H54 (cell line): Measurements from ENCODE around the gene IL20RA.

Experiments
- DNase-seq: peaks from one replicate; pipeline ENCODE4 v3.0.0; 2011; ENCODE audit warnings: low spot score, mixed read lengths; ENCODE audit not compliant: insufficient read length
- FAIRE-seq: peaks from 3 replicates; lab custom pipeline; 2011; peaks lifted over from hg19 to GRCh38; lab: Jason Lieb, UNC
- POLR2A ChIP-seq: IDR thresholded peaks from 2 replicates; pipeline ENCODE4 v1.6.1; 2011; ENCODE audit warnings: low read depth, mild to moderate bottlenecking, low read length

IL20RA gene

DNA sequence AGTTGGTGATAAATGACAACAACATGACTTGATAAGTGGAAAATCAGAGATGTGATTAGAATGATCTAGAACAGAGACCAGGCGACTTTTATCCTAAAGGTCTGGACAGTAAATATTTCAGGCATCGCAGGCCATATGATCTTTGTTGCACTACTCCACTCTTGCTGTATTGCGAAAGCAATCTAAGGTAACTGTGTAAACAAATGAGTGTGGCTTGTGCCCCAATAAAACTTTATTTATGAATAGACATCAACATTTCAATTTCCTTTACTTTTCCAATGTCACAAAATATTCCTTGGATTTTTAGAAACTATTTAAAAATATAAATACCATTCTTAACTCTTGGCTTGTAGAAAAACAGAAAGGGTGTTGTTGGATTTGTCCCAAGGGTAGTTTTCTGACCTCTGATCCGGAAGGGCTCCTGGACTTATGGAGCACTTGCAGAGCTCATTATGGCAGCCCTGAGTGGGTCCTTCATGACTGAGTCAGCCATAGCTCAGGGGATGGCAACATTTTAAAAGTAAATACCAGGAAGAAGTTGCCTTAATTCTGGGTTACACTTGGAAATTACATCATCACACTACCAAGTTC lies 34.5 kb downstream of the IL20RA start:
- TF ChIP-seq POLR2A: no peak
- FAIRE-seq: no peak
- DNase-seq: no peak

DNA sequence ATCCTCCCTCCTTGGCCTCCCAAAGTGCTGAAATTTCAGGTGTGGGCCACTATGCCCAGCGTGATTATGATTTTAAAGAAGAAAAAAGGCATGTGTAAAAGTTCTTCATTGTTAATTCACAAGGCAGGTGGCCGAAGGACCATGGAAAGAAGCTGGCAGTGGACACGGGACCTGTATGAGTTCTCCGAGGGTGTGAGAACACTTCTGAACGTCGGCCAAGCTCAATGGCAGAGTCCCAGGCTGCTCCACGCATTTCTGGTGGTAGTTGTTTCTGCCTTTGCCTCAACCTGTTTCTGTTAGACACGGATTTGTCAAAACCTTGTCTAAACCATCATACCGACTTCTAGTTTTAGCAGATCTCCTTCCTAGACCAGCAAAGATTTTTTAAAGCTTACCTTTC lies 36.6 kb downstream of the IL20RA start:
- no peak for FAIRE-seq
- DNase-seq: no peak
- no peak for TF ChIP-seq POLR2A

DNA sequence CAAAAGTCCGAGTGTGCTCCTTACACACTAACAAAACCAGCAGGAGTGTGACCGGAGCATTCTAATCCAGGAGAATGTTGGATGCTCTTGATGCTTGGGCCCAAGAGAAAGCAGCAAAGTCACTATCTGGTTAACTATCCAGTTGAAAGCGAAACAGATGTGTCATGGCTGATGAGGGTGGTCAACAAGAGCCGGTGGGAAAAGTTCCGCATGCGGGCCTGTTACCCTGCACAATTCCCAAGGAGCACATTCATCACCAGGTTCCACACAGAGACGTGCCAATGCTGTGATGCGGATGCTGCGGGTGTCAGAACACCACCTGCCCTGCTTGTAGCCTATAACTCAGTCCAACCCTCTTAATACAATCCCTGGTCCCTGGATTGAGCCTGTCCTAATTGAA lies 38.7 kb downstream of the IL20RA start:
- no peak for FAIRE-seq
- no peak for TF ChIP-seq POLR2A
- no peak for DNase-seq

DNA sequence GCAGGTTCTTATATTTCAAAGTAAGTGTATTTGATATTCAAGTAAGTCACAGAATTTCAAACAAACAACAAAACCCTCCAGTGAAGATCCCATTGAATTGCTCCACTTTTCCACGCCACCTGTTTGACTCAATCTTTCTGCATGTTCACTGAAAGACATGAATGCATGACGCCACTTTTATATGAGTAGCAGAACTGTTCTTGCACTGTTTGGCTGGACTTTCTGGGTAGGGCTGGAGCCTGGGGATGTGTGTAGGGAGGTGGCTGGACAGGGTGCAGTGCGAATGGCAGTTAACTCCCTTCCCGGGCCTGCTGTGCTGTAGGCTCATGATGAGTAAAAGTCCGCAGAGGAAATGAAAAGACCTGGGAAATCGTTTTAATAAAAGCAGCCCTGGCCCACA lies 39.7 kb downstream of the IL20RA start:
- DNase-seq (no peak), FAIRE-seq (no peak)
- TF ChIP-seq POLR2A: no peak

DNA sequence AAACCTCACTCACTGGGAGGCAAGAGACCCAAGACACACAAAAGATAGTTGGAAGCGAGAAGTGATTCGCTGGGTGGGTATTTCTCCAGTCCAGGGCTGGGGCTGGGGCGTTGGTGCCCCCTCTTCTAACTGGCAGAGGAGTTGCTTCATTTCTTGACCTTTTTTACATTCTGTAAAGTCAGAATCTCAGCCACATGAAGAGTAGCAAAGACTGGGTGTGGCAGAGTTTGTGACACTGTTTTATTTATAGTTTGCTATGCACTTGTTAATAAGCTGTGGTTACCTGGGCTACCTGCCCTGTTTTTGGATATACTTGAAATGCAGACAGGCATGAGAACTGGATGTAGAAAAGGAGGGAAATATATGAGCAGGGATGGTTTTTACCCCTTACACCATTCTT lies 42.3 kb downstream of the IL20RA start:
- DNase-seq: no peak
- FAIRE-seq: no peak
- TF ChIP-seq POLR2A: no peak

DNA sequence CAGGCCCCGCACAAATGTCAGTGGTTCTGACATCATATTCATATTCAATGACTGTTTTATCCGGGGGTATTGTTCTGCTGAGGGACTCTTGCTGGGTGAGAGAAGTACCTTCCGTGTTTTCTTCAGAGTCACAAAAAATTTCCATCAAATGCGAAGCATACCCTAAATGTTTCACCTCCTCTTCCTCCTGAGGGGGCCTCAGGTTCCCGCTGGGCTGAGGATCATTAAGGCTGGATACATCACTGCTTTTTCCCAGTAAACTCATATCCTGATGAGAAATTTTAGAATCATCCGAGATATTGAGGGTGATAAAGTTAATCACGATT lies 42.8 kb downstream of the IL20RA start:
- no peak for FAIRE-seq
- DNase-seq: no peak
- TF ChIP-seq POLR2A: no peak

DNA sequence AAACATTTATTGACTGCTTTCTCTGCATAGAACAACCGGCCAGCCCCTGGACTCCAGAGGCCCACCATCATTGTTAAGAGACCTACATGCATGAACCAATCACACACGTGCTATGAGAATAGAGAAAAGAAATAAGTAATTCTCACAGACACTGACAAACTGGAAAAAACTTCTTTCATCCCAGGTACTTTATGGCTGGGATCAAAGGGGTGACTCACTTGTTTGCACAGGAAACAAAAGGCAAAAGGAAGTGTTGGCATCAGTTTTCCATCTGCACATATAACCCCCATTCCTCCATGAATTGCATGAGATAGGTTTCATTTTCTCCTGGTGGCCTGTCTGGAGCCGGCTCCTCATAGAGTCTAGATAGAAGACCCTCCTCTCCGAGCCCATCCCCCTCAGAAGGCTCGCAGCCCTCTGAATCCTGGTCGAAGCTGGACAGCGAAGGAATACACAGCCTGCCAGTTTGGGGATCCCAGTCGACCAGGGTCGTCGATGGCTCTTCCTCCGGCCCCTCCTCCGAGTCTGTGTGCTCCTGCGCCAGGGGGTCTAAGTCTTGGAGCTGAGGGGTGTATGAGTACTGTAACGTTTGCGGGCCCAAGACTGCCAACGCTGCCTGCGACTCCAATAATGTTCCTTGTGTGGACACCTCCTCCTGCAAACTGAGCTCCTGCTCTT lies 43.3 kb downstream of the IL20RA start:
- no peak for TF ChIP-seq POLR2A
- DNase-seq: no peak

DNA sequence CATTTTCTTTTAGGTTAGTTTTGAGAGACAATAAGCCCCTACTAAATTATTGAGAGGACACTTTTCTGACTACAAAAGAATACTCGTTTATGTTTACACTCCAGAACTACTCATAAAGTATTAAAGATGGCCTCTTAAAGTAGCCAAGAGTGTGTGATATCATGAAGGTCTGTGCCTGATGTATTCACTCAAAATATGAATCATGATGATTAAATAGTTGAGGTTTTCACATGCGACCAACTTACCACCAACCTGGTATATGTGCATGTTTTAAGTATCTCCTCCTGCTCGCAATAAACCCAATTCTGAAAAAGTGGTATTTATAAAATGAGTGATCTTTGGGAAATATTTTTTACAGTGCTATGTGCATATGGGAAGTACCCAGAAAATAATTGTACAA lies 43.9 kb downstream of the IL20RA start:
- FAIRE-seq (no peak), DNase-seq (no peak)
- TF ChIP-seq POLR2A: no peak

More for the DNA sequence above, 43.3 kb downstream of the IL20RA start:
- FAIRE-seq: no peak

DNA sequence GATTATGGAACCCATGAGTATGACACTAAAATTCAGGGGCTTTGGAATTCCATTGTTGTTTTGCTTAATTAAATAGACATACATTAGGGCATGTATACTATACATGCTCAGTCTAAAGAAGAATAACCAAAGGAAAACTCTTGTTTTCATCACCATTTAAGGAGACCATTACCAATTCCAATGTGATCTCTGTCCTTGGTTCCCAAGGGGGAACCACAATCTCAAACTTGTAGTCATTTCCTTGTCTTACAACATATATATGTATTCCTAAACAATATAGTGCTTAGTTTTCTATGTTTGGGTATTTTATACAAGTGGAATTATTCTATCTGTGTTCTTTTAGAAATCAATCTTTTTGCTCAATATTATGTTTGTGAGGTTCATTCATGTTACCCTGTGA lies 49.2 kb downstream of the IL20RA start:
- no peak for TF ChIP-seq POLR2A
- FAIRE-seq (no peak), DNase-seq (no peak)

DNA sequence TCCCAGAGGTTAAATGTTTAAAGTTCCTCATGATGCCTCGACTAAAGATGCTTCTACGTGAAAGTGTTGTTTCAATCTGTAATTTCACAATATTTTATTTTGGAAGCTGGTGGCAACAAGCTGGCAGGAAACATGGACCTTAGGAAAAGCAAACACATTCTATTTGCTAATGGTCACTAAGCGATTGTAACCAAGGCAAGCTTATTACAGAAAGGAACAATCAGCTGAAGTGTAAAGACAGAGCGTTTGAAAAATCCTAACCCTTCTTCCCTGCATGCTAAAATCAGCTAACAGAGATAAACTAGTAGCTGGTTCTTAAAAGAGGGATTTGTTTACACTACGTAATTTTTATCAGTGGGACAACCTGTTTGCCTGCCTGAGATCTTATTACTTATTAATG lies 50.0 kb downstream of the IL20RA start:
- no peak for FAIRE-seq
- no peak for DNase-seq
- TF ChIP-seq POLR2A: no peak

DNA sequence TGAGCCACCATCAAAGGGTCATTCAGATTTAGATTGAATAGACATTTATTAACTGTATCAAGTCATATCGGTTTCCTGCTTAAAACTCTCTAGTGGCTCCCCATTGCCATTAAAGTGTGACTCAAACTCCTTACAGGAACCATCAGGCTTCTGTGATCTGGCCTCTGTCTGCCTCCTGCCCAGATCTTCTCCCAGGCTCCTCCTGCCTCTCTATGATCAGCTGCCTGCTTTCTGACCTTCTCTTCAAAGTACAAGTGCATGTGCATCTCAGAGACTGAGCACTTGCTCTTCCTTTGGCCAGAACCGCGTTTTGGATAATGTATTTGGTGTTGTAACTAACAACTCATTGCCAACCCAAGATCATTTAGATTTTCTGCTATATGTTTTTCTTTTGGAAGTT lies 52.7 kb downstream of the IL20RA start:
- no peak for DNase-seq
- no peak for TF ChIP-seq POLR2A
- no peak for FAIRE-seq

DNA sequence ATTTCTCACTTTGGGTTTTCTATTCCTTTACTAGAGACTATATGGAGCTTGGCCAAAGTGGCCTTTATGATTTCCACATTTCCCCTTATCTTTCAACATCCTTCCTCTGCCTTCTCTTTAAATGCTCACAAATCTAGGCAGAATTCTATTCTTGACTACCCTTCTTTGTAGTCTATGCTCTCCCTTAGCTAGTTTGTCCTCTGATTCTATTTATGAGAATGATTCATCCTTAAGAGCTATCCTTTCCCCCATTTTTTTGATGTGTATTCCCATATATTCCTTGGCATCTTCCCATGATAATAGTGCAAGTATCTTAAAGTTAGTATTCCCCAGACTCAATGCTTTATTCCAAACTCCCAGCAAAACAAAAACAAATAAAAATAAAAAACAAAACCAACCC lies 53.1 kb downstream of the IL20RA start:
- DNase-seq (no peak), FAIRE-seq (no peak)
- TF ChIP-seq POLR2A: no peak

DNA sequence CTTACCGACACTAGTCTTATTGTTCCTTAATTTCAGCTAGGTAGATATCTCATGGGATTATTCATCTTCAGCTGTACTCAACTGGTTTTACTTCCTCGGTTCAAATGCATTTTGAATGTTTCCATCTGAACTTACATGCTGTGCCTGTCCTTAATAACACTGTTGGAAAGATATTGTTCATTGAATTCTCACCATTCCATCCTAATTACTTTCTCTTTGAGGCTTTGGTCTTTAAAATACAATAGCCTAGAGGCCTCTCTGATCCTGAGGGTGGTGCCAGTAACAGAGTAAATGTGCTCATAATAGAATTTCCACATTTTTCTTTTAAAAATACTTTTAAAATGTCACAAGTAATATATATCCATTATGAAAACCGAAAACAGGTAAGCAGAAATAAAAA lies 54.0 kb downstream of the IL20RA start:
- TF ChIP-seq POLR2A: no peak

DNA sequence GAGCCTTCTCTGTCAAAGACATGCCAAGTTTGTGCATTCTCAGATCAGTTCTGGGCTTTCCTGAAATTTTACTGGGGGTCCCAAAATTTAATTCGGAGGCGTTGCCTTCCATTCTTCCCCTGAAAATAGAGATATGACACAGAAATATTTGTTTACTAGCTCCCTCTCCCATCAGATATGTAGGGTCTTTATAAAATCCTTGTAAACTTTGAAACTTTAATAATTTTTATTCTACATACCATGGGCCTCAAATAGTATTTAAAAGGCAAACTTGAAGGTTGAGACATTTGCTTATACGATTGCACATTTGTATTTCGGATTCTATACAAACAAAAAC lies 54.6 kb downstream of the IL20RA start:
- TF ChIP-seq POLR2A: no peak
- FAIRE-seq: no peak
- DNase-seq: no peak

More for the DNA sequence above, 54.0 kb downstream of the IL20RA start:
- FAIRE-seq (no peak), DNase-seq (no peak)

DNA sequence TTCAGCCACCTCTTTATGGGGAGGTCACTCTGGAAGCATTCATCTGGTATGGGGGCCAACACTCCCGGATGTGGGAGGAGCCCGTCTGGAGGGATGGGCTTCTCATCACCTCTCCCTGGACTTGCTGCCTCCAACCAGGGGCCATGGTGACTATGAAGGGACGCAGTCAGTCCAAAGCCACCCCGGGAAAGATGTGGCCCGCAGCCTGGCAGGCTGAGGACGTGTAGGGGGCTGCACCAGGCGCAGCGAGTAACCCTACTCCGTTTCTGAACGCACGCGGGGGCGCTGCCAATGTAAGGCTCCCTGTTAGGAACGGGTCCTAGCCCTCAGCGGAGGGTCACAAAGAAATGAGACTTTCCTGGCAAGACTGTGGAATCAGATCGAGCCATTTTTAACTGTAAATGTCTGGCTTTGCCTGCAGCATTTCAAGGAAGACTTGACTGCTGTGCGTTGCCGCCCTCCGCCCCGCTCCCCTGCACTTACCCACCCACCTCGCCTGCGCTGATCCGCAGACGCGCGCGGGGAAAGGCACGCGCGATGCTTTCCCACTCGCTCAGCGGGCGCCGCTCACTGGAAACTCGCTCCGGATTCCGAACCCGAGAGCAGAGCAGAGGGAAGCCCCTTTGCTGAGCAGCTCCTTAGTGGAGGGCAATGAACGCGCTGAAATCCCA lies 55.1 kb downstream of the IL20RA start:
- TF ChIP-seq POLR2A: no peak
- FAIRE-seq (no peak), DNase-seq (no peak)
